Neural progenitor cell (in vitro differentiated cells): ENCODE measurements around the gene SCN10A. TPM values are rescaled to one million over a fixed set of nuclear protein-coding genes. Genes with fewer than 3 reads are reported as not detected.

Experiments used
- DNase-seq: peaks from one replicate; pipeline ENCODE4 v3.0.0-alpha.2; 2016; ENCODE audit warnings: low spot score
- H2AFZ ChIP-seq: fragments of 200-600 bp; sonication (generic); replicated peaks from 2 replicates; pipeline ENCODE4 v1.6.1; 2016; ENCODE audit warnings: antibody characterized with exemption
- H3F3A ChIP-seq: fragments of 200-600 bp; sonication (generic); 2 replicates; pipeline ENCODE4 v1.6.1; 2016; ENCODE audit warnings: antibody characterized with exemption, low read depth
- H3K27ac ChIP-seq: fragments of 200-600 bp; sonication (generic); 2 replicates; pipeline ENCODE4 v1.5.1; 2016; ENCODE audit warnings: mild to moderate bottlenecking
- H3K27me3 ChIP-seq: fragments of 200-600 bp; sonication (generic); 2 replicates; pipeline ENCODE4 v1.6.1; 2016; ENCODE audit warnings: mild to moderate bottlenecking, moderate library complexity
- H3K36me3 ChIP-seq: fragments of 200-600 bp; sonication (generic); 2 replicates; pipeline ENCODE4 v1.5.1; 2016
- H3K4me1 ChIP-seq: fragments of 200-600 bp; sonication (generic); 2 replicates; pipeline ENCODE4 v1.6.1; 2016; ENCODE audit warnings: mixed run types
- H3K4me2 ChIP-seq: fragments of 200-600 bp; sonication (generic); 2 replicates; pipeline ENCODE4 v1.6.1; 2016
- H3K4me3 ChIP-seq: fragments of 200-600 bp; sonication (generic); 2 replicates; pipeline ENCODE4 v1.5.1; 2016
- H3K79me2 ChIP-seq: fragments of 200-600 bp; sonication (generic); 2 replicates; pipeline ENCODE4 v1.6.1; 2016; ENCODE audit warnings: low read depth
- H3K9ac ChIP-seq: fragments of 200-600 bp; sonication (generic); 2 replicates; pipeline ENCODE4 v1.6.1; 2016
- H3K9me3 ChIP-seq: fragments of 200-600 bp; sonication (generic); 2 replicates; pipeline ENCODE4 v1.5.1; 2016; ENCODE audit warnings: low read depth
- H4K20me1 ChIP-seq: fragments of 200-600 bp; sonication (generic); 2 replicates; pipeline ENCODE4 v1.6.1; 2016; ENCODE audit warnings: low read depth
- H3K27ac Mint-ChIP-seq: 3 replicates; pipeline ENCODE4 v1.8.0; 2021; ENCODE audit warnings: mixed read lengths
- H3K27me3 Mint-ChIP-seq: 2 replicates; pipeline ENCODE4 v1.8.0; 2022; ENCODE audit warnings: low read depth, mild to moderate bottlenecking, inconsistent platforms, moderate library complexity, mixed read lengths; ENCODE audit not compliant: insufficient read depth
- H3K36me3 Mint-ChIP-seq: 3 replicates; pipeline ENCODE4 v1.8.0; 2021; ENCODE audit warnings: mixed read lengths
- H3K4me1 Mint-ChIP-seq: 3 replicates; pipeline ENCODE4 v1.8.0; 2021; ENCODE audit warnings: mixed read lengths
- H3K4me3 Mint-ChIP-seq: 3 replicates; pipeline ENCODE4 v1.8.0; 2021; ENCODE audit warnings: mild to moderate bottlenecking, moderate library complexity, mixed read lengths
- H3K9me3 Mint-ChIP-seq: 3 replicates; pipeline ENCODE4 v1.8.0; 2020; ENCODE audit warnings: mixed read lengths
- EZH2 ChIP-seq: fragments of 200-600 bp; sonication (generic); IDR thresholded peaks from 2 replicates; pipeline ENCODE4 v1.6.1; 2017; ENCODE audit warnings: antibody characterized with exemption, mild to moderate bottlenecking, moderate library complexity
- EZH2phosphoT487 ChIP-seq: fragments of 200-600 bp; sonication (generic); IDR thresholded peaks from 2 replicates; pipeline ENCODE4 v1.6.1; 2017; ENCODE audit warnings: antibody characterized with exemption
- total RNA-seq: library from RNA; depleted of rRNA; stranded (reverse); fragments of >200 nt; gene quantifications from 2 replicates; pipeline ENCODE4 v1.2.3, GENCODE V29; 2015; ENCODE audit warnings: low replicate concordance
- TF ChIP-seq, protein P1 (sequence below): fragments of 200-600 bp; sonication (generic); IDR thresholded peaks from 2 replicates; pipeline ENCODE4 v1.5.1; 2017; ENCODE audit warnings: antibody characterized with exemption, mild to moderate bottlenecking

The SCN10A gene
- total RNA-seq, 1 donor from 2014 or later: not detected

DNA sequence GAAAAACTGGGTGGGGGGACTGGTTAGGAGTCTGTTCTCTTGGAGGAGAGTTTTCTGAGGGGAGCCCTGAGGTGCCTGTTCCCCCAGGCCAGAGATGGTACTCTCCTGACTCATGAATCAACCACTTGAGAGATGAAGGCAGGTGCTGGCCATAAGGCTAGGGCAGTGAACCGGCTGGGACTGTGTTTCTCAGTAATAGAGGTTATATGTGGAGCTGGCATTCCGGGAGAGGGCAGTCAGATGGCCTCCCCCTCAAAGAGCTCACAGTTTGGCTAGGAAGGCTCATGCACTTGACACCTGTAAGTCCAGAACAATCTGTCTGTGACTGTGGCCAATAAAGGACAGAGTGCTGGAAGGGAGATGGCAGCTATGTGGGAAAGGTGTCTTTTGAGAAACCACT, 10.0 kb upstream of the SCN10A start:
- no peaks in the 10 kb centered on the region for H3K9me3 Mint-ChIP-seq
- no peak overlapping the region for H3K9ac ChIP-seq
- TF ChIP-seq, protein P1, sequence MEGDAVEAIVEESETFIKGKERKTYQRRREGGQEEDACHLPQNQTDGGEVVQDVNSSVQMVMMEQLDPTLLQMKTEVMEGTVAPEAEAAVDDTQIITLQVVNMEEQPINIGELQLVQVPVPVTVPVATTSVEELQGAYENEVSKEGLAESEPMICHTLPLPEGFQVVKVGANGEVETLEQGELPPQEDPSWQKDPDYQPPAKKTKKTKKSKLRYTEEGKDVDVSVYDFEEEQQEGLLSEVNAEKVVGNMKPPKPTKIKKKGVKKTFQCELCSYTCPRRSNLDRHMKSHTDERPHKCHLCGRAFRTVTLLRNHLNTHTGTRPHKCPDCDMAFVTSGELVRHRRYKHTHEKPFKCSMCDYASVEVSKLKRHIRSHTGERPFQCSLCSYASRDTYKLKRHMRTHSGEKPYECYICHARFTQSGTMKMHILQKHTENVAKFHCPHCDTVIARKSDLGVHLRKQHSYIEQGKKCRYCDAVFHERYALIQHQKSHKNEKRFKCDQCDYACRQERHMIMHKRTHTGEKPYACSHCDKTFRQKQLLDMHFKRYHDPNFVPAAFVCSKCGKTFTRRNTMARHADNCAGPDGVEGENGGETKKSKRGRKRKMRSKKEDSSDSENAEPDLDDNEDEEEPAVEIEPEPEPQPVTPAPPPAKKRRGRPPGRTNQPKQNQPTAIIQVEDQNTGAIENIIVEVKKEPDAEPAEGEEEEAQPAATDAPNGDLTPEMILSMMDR: no peak
- TF ChIP-seq EZH2phosphoT487: no peak
- TF ChIP-seq EZH2: no peak

DNA sequence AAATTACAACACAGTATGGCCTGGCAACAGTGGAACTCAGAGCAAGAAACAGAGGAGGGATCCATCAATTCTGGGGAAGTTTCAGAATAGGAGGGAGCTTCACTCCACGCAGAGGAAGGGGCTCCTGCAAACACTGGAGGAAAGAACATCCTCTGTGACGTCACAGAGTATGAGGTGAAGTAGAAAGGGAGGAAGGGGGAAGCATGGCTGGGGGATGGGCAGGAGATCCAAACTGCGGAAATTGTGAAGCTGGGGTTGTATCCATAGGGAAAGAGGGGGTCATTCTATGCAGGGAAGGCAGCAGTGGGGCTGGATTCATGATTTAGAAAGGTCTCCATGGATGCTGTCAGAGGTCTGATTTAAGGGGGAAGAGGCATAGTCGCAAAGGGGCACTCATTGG, 8.3 kb upstream of the SCN10A start:
- Histone ChIP-seq H2AFZ (no peak overlapping the region), H3K4me3 (no peak overlapping the region), H3K4me2 (no peak overlapping the region), H3K4me1 (no peaks in the 10 kb centered on the region), H3K79me2 (no peaks in the 10 kb centered on the region), H4K20me1 (no peaks in the 10 kb centered on the region), H3K27me3 (no peaks in the 10 kb centered on the region), H3K9ac (no peak overlapping the region), H3K9me3 (no peaks in the 10 kb centered on the region), H3F3A (no peaks in the 10 kb centered on the region), H3K27ac (no peak overlapping the region), H3K36me3 (no peaks in the 10 kb centered on the region)
- DNase-seq: no peak
- TF ChIP-seq EZH2phosphoT487 (no peak), EZH2 (no peak)
- TF ChIP-seq, protein P1: no peak
- Mint-ChIP-seq H3K27me3 (peaks cover 3% of the 10 kb centered on the region), H3K9me3 (no peaks in the 10 kb centered on the region), H3K4me1 (peaks cover 7% of the 10 kb centered on the region), H3K36me3 (no peaks in the 10 kb centered on the region), H3K27ac (no peak overlapping the region), H3K4me3 (no peak overlapping the region)

More for the DNA sequence above, 10.0 kb upstream of the SCN10A start:
- H3K79me2 ChIP-seq: no peaks in the 10 kb centered on the region
- no peak overlapping the region for H3K27ac ChIP-seq
- H3K27ac Mint-ChIP-seq: no peak overlapping the region
- H3K4me1 ChIP-seq: no peaks in the 10 kb centered on the region
- no peak for DNase-seq
- H2AFZ ChIP-seq: no peak overlapping the region
- H4K20me1 ChIP-seq: no peaks in the 10 kb centered on the region
- H3K27me3 Mint-ChIP-seq: peaks cover 3% of the 10 kb centered on the region
- peaks cover 7% of the 10 kb centered on the region for H3K4me1 Mint-ChIP-seq
- no peaks in the 10 kb centered on the region for H3K36me3 ChIP-seq
- H3K4me2 ChIP-seq: no peak overlapping the region
- H3K4me3 ChIP-seq: no peak overlapping the region
- H3F3A ChIP-seq: no peaks in the 10 kb centered on the region
- H3K4me3 Mint-ChIP-seq: no peak overlapping the region
- H3K9me3 ChIP-seq: no peaks in the 10 kb centered on the region
- no peaks in the 10 kb centered on the region for H3K36me3 Mint-ChIP-seq
- no peaks in the 10 kb centered on the region for H3K27me3 ChIP-seq

DNA sequence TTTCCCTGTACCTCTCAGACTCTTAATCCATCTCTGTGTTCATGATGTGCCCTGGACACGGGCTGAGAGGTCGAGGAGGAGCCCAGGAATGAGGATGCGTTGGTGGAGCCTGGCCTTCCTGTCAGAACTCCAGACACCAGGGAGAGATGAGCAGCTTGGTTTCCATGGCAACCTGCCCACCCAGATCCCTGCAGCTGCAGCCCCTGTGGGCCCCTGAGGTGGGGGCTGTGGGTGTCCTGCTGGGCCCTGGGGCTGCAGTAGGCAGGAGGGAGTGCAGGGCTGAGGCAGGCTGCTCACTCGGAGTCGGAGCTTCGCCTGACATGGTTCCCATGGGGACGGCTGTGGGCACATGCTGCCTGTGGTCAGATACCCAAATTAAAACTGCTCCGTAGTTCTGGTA, 7.7 kb upstream of the SCN10A start:
- no peaks in the 10 kb centered on the region for H3K79me2 ChIP-seq
- H3K4me3 ChIP-seq: no peak overlapping the region
- no peak overlapping the region for H3K27ac ChIP-seq
- Mint-ChIP-seq H3K27me3 (peaks cover 3% of the 10 kb centered on the region), H3K36me3 (no peaks in the 10 kb centered on the region), H3K4me3 (no peak overlapping the region), H3K27ac (no peak overlapping the region), H3K9me3 (no peaks in the 10 kb centered on the region), H3K4me1 (peaks cover 7% of the 10 kb centered on the region)
- DNase-seq: peak; percentile 47
- TF ChIP-seq, protein P1: no peak
- no peaks in the 10 kb centered on the region for H3K4me1 ChIP-seq
- no peak overlapping the region for H3K9ac ChIP-seq
- H3K27me3 ChIP-seq: no peaks in the 10 kb centered on the region
- no peaks in the 10 kb centered on the region for H3F3A ChIP-seq
- no peak overlapping the region for H3K4me2 ChIP-seq
- no peaks in the 10 kb centered on the region for H3K36me3 ChIP-seq
- H4K20me1 ChIP-seq: no peaks in the 10 kb centered on the region
- no peak overlapping the region for H2AFZ ChIP-seq
- no peaks in the 10 kb centered on the region for H3K9me3 ChIP-seq

DNA sequence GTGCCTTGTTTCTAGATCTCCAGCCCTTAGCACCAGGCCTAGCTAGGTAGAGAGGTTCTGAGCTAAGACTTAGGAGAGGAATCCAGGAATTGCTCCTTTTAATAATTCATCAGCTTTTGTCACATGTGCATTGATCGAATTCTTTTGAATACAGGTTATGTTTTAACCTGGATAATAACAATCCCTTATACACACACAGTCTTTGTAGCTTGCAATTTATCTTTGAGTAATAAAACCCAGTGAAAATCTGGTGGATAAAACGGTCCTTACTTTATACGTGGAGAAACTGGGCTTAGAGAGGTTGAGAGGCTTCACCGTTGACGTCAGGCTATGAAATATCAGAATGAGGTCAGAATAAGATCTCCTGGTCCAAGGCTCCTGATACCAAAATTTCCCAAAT, 7.2 kb upstream of the SCN10A start:
- no peak overlapping the region for H3K9ac ChIP-seq
- H3K79me2 ChIP-seq: no peaks in the 10 kb centered on the region
- H3K4me2 ChIP-seq: no peak overlapping the region
- TF ChIP-seq EZH2 (no peak), EZH2phosphoT487 (no peak)
- TF ChIP-seq, protein P1: no peak
- DNase-seq: no peak
- Mint-ChIP-seq H3K27ac (no peak overlapping the region), H3K36me3 (no peaks in the 10 kb centered on the region), H3K4me1 (peaks cover 7% of the 10 kb centered on the region), H3K9me3 (no peaks in the 10 kb centered on the region), H3K27me3 (peaks cover 3% of the 10 kb centered on the region), H3K4me3 (no peak overlapping the region)
- no peaks in the 10 kb centered on the region for H3K36me3 ChIP-seq
- H3K4me1 ChIP-seq: no peaks in the 10 kb centered on the region
- no peaks in the 10 kb centered on the region for H3F3A ChIP-seq
- no peaks in the 10 kb centered on the region for H4K20me1 ChIP-seq
- no peak overlapping the region for H3K4me3 ChIP-seq
- H2AFZ ChIP-seq: no peak overlapping the region
- H3K27ac ChIP-seq: no peak overlapping the region
- no peaks in the 10 kb centered on the region for H3K27me3 ChIP-seq
- H3K9me3 ChIP-seq: no peaks in the 10 kb centered on the region
